Measurements from ENCODE around the gene VAC14.

The VAC14 gene

DNA sequence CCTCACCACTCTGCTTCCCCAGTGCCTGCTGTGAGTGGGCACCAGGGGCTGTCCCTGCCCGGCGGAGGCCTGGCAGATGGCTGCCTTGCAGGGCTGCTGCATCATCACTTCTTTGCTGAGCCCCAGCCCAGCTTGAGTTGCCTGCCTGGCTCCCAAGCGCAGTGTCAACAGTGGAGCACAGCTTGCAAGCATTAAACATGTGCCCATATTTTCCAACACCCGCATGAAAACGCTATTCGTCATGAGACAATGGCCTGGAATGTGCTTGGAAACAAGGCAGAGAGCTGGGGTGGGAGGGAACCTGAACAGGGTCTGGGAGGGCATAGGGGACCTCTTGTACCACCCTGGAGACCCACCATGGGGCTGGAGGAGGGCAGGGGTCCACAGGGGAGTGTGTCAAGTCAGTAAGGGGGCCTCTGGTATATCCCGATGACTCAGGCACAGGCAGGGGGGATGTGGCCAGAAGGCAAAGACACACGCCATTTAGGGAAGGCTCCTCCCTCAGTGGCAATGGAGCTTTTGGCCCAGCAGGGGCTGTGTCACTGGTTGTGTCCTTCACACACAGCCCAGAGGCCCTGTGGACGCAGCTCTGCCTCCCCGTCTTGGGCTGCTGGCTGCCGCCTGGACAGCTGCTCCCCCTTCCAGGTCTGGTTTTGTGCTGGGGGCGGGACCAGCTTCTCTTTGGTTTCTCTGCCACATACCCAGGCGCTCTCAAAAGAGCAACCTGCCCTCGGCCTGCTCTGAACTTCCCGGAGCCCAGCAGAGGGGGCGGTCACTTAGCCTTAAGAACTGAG lies 97.7 kb downstream of the VAC14 start:
- no peak for DNase-seq
- in situ Hi-C loops (cut with HindIII; ENCODE audit: low pct_ligation_motif_present, low pct_unique_long_range_greater_than_20kb, low sequenced_read_pairs) = no loop called here

DNA sequence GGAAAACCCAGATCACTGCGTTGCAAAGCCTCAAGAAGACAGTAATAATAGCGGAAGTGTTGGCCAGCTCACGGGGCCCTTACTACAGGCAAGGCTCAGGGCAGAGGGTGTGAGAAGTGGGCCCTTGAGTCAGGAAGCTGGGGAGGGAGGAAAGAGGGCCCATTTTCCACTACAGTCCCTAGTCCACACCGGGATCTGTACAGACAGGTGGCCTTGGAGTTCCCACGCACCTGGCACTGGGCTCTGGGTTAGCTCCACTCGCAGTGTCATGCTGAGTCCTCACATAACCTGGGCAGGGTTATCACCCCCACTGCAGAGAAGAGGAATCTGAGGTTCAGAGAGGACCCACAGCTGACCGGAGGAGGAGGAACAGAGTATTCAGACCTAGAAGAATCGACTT lies 98.3 kb downstream of the VAC14 start:
- in situ Hi-C loops (cut with HindIII; ENCODE audit: low pct_ligation_motif_present, low pct_unique_long_range_greater_than_20kb, low sequenced_read_pairs) = no loop called here
- no peak for DNase-seq

DNA sequence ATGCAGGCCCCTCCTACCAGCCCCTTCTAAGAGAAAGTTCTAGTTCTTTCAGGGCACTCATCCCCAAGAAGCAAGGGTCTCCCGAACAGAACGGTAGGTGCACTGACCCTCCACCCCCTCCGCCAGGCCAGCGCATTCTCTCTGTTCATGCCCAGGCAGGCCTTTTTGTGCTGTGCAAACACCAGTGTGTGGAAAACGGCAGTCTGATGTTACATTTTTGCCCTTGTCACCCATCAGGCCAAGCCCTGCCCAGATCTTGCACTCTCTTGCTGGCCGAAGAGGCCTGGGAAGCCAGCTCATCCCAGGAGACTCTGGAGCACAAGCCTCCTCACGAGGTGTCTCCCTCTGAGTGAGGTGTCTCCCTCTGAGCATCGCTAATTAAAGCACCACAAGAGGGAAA lies 99.0 kb downstream of the VAC14 start:
- DNase-seq = no peak

DNA sequence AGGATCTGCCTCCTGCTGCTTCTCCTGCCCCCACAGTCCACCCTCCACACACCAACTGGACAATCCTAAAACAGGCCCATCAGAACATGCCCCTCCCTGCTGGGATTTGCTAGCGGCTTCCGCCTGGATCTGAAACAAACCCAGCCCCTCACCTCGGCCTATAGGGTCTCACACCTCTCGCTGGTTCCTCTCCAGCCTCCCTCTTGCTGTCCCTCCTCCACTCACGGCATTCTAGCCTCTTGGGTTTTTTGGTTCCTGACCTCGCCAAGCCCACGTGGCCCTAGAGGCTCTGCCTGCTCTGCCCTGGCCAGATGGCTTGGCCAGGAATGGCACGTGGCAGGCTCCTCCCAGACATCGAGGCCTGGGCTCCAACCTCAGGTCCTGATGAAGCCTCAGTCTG lies 99.4 kb downstream of the VAC14 start:
- in situ Hi-C loops (cut with HindIII; ENCODE audit: low pct_ligation_motif_present, low pct_unique_long_range_greater_than_20kb, low sequenced_read_pairs) = no loop called here
- DNase-seq = no peak

More for the DNA sequence above, 99.0 kb downstream of the VAC14 start:
- in situ Hi-C loops (cut with HindIII; ENCODE audit: low pct_ligation_motif_present, low pct_unique_long_range_greater_than_20kb, low sequenced_read_pairs) = no loop called here

DNA sequence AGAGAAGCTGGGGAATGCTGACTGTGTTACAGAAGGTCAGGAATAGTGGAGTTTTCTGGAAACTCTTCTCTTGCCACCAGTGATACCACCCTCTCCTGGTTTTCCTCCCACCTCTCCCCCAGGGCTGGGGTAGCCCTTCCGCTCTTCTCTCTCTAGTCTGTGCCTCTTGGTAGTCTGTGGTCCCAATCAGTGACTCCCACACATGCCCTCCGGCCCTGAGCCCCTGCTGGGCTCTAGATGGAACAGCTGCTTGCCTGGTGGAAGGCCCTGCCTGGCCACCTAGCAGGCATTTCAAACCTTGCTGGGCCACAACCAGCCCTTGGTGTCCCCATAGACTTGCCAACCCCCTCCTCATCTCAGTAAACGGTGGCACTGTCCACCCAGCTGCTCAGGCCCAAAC lies 99.9 kb downstream of the VAC14 start:
- no peak for DNase-seq
- in situ Hi-C loops (cut with HindIII; ENCODE audit: low pct_ligation_motif_present, low pct_unique_long_range_greater_than_20kb, low sequenced_read_pairs) = no loop called here

DNA sequence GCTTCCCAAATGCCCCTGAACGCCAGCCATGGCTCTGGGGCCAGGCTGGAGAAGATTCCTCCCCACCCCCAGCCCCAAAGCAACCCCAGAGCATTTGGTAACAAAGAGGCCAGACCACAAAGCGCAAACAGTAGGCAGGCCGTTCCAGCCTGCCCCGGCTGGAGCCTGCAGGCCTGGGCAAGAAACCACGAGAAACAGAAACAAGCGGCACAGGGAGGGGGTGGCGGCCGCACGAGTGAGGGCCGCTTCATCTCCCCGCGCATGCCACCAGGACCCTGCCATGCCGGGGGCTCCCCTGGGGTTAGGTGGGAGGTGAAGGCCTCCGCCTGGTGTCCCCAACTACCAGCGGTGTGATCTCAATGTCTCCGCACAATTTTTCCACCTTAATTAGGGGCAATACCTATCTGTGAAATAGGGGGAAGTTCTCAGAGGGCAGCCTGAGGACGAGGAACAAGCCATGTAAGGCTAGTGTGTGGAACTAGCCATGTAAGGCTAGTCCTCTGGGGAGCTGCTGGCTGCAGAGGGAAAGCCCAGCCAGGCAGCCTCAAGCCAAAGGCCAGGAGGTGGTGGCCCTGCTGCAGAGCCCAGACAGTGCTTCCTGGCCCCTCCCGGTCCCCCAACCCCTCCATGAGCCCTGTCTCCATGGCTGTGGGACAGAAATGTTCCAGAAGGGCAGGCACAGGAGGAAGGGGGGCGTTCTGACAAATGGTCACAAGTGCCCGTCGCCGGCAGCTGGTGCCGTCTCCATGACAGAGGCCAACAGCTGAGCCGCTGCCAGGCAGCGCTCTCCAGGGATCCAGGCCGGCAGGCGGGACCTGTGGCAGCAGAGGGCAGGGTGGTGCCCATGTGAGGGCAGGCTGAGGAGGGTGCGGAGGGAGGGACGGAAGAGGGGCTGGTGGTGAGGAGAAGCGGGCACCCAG lies 100.6 kb downstream of the VAC14 start:
- in situ Hi-C loops (cut with HindIII; ENCODE audit: low pct_ligation_motif_present, low pct_unique_long_range_greater_than_20kb, low sequenced_read_pairs) = no loop called here
- DNase-seq = no peak

DNA sequence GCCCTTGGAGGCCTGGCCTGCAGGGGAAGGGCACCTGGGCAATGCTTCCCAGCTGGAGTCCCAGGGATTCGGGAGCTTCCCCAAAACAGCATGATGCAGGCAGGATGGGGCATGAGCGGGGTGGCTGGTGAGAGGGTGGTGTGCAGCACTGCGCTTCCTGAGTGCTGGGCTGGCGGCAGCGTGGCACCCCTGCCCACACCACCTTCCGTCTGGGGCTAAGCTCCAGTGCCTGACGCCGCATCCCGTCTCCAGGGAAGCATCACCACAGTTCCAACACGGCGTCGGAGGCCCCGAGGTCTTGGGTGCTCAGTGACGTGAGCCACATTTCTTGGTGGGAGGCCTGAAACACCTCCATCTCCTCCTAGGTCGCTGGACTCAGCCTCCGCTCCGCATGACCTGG lies 101.3 kb downstream of the VAC14 start:
- in situ Hi-C loops (cut with HindIII; ENCODE audit: low pct_ligation_motif_present, low pct_unique_long_range_greater_than_20kb, low sequenced_read_pairs) = no loop called here

DNA sequence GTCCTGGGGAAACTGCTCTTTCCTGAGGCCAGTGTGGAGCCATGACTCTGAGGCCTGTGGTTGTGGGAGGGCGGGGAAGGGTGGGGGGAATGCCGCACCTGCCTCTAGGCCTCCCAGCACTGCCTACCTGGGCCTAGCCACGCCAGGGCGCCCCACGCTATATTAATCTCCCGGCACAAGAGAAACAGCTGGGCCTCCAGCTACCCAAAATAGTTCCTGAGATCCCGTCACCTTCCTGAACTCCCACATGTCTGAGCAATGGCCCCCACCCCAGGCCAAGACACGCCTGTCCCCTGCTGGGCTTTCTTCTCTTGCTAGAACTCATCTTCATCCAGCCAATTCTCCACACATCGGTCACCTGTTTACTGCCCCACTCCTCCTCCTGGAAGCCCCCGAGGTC lies 102.1 kb downstream of the VAC14 start:
- in situ Hi-C loops (cut with HindIII; ENCODE audit: low pct_ligation_motif_present, low pct_unique_long_range_greater_than_20kb, low sequenced_read_pairs) = no loop called here
- DNase-seq = no peak

More for the DNA sequence above, 101.3 kb downstream of the VAC14 start:
- DNase-seq = no peak

DNA sequence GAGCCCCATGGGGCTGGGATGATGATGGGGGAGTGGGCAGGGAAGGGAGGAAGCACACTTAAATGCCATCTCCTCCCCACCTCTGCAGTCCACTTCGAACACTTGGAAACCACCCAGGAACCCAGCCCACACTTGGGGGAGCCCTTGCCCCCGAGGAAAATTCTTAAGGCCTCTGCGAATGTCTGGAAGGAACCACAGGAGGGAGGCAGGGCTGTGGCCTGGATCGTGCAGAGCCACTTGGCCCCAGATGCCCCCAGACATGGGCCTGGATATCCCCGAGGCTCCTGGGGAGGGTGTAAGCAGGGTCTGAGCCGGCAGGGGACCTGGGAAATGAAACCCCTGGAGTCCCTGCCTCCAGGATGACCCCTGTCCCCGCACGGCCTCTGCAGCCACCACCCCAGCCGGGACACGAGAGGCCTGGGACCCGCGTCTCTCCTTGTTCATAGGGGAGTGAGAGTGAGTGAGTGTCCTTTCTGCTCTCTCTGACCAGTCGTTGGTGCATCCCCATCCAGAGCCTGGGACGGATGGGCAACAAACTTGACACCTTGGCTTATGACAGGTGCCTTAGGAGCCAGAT lies 103.3 kb downstream of the VAC14 start:
- DNase-seq = no peak
- in situ Hi-C loops (cut with HindIII; ENCODE audit: low pct_ligation_motif_present, low pct_unique_long_range_greater_than_20kb, low sequenced_read_pairs) = no loop called here

DNA sequence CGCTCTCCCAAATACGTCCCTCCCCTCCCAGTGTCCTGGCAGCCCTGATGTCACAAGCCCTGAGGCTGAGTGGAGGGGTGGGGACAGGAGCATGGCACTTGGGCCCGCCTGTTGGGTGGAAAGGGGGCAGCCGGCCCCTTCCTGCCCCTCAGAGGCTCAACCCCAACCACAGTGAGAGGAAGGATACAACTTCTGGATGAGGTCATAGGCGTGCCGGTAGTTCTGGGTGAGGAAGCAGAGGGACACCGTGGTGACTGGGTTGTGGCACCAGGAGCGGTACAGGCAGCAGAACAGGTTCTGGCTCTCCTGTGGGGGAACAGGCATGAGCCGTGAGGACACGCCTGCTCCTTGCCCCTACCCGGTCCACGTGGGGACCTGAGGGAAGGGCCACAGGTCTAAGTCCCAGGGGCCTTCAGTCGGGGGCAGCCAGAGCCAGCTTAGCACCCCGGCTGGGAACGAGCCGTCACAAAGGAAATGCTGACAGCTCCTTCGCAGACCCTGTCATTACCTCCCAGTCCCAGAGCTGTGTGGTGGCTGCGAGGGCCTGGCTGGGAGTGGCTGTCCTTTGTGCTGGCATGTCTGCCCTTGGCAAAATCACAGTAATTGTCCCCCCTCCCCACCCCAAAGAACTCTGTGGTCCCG lies 103.9 kb downstream of the VAC14 start:
- no peak for DNase-seq
- in situ Hi-C loops (cut with HindIII; ENCODE audit: low pct_ligation_motif_present, low pct_unique_long_range_greater_than_20kb, low sequenced_read_pairs) = no loop called here

DNA sequence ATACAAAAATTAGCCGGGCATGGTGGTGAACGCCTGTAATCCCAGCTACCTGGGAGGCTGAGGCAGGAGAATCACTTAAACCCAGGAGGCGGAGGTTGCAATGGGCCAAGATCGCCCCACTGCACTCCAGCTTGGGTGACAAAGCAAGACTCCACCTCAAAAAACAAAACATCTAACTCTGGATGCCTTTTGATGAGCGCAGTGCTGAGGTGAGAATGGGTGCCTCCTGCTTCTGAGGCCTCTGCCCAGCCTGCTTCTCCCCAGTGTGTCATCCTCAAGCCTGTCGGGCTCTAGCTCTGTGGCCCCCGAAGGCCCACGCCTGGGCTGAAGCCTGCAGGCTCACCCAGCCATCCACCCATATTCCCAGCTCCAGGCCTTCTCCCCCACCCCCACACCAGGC lies 104.6 kb downstream of the VAC14 start:
- in situ Hi-C loops (cut with HindIII; ENCODE audit: low pct_ligation_motif_present, low pct_unique_long_range_greater_than_20kb, low sequenced_read_pairs) = no loop called here
- DNase-seq = no peak

DNA sequence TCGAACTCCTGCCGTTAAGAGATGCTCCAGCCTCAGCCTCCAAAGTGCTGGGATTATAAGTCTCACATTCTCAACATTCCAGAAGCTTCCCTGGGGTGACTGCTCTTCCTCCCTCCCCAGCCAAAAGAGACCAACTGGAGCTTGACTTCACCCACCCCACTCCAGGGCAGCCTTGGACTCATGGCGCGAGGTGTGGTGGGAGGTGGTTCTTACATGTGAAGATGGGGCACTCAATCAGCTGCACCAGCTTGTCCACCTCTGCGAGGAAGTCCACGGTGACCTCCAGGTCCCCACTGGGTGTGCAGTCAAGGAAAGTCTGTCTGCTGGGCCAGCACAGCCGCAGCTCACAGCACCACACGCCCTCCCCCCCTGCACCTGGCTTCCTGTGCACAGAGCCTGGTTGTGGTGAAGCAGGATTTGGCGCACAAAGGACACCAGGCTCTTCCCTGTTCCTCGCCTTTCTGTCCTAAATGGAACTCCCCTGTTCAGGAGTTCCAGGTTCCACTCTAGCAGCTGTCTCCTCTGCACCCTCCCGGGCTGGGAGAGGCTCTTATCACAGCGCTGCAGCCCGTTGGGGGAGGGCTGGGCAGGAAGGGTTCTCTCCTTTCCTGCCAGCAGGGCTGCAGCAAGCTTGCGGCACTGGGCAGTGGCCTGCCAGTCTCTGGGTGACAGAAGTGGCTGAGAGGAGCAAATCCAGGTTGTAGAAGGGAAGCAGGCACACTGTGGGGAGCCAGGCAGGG lies 105.5 kb downstream of the VAC14 start:
- in situ Hi-C loops (cut with HindIII; ENCODE audit: low pct_ligation_motif_present, low pct_unique_long_range_greater_than_20kb, low sequenced_read_pairs) = no loop called here
- peak; percentile 78 for DNase-seq

DNA sequence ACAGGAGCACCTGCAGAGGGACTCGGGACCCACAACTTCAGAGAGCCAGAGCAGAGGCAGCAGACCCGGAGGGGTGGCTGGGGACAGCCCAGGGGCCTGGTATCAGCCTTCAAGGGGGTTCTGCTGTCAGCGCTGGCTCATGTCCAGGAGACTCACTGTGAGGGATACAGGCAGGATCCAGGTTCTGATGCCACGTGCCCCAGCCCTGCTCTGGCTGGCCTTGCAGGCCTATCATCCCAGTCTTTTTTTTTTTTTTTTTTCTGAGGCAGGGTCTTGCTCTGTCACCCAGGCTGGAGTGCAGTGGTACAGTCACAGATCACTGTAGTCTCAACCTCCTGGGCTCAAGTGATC lies 106.1 kb downstream of the VAC14 start:
- no peak for DNase-seq
- in situ Hi-C loops (cut with HindIII; ENCODE audit: low pct_ligation_motif_present, low pct_unique_long_range_greater_than_20kb, low sequenced_read_pairs) = no loop called here

DNA sequence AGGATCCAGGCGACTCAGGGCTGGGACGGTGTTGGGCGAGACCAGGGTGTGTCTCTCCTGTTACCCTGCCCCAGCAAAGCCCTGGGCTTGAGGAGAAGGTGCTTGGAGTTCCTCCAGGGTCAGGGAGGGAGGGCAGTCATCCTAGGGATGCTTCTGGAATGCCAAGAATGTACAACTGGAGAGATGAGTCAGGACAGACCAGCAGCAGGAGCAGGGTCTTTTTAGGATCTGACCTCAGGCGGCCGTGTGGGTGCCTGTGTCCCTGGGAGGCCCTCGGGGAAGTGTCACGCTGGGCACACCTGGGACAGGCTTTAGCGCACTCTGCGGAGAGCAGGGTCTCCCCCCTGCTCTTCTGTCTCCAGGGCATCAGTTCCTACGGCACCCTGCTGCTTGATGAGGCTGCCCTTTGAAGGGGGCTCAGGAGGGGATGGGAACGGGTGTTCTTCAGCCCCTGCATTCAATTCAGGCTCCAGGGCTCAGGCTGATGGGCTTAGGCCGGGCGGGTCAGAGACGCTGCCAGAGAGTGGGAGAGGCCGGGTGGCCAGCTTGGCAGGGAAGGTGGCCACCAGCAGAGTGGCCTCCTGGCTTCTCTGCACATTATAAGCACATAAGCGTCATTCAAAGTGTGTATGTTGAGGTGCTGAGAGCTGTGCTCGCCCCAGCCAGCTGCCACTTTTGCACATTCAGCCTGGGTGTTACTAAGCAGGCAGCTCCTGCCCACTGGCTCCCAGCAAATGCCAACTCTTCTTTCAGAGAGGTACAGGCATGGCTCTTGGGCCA lies 106.7 kb downstream of the VAC14 start:
- in situ Hi-C loops (cut with HindIII; ENCODE audit: low pct_ligation_motif_present, low pct_unique_long_range_greater_than_20kb, low sequenced_read_pairs) = no loop called here
- peak; percentile 99 for DNase-seq

DNA sequence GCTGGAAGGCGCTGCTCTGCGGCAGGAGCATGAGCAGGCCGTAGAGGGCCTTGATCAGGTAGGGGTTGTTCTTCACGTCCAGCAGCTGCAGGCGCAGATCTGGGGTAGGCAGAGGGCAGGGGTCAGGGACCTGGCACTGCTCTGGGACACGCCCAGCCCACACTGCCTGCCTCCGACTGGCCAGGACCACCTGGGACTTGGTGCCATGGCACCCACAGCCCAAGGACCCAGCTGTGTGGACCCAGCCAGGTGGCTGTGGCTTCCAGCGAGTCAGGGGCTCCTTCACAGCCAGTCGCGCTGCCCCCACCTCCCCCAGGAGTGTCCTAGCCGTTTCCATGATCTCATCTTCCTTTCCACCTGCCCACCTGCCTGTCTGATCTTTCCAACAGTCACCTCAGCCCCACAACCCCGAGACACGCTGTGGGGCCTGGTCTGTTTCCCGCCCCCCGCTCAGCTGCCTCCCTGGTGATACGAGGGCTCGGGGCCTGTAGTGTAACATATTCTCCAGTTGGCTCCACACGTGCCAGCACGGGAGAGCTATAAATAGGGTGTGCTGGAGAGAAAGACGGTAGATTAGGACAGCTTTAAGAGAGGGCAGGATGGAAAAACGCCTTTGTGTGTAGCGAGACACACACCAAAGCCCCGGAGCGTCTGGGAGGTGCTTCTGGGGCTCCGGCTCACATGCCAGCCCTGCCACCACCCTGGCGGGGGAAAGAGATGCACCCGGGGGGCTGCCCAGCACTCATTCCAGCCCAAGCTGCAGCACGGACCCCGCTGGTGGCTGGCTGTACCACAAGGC lies 107.9 kb downstream of the VAC14 start:
- no peak for DNase-seq
- in situ Hi-C loops (cut with HindIII; ENCODE audit: low pct_ligation_motif_present, low pct_unique_long_range_greater_than_20kb, low sequenced_read_pairs) = no loop called here

DNA sequence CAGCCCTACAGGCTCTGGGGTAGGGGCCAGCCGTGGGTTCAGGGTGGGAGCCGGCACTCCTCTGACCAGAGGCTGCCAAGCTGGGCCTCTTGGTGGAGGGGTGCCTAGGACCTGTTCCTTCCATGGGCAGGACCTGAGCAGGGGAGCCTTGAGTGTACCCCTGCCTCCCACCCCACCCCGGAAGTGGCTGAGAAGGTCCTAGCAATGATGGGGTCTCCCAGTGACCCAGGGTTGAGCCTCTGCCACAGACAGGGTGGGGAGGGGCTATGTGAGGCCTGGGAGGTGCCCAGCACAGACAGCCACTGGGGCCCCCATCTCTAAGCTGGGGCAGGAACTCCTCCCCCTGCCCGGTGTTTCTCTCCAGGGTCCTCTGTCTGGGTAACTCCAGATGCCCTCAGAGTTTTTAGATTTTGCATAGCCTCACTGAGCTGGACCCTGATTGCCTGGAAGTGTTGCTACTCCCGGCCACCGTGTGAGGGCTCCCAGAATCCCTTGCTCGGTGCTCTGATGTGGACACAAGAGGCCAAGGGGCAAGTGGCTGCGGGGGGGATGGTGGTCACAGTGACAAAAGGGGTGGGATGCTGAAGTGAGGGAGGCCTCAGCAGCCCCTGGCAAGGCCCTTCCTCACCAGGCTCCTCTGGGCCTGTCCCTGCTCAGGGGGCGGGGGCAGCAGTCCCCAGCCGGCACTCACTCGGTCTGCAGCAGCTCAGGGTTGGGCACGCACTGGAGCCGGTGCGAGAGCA lies 108.7 kb downstream of the VAC14 start:
- in situ Hi-C loops (cut with HindIII; ENCODE audit: low pct_ligation_motif_present, low pct_unique_long_range_greater_than_20kb, low sequenced_read_pairs) = no loop called here
- DNase-seq = no peak

Measured in ACHN (cell line).